Fibroblast of villous mesenchyme (primary cell): Measurements from ENCODE around the gene SLX4IP. TPM values are rescaled to one million over a fixed set of nuclear protein-coding genes. Genes with fewer than 3 reads are reported as not detected.

Source experiments
- DNase-seq: peaks from one replicate; pipeline ENCODE4 v3.0.0-alpha.2; 2010; ENCODE audit warnings: low read depth
- H3K4me3 ChIP-seq: 2 replicates; pipeline ENCODE4 v1.5.1; 2011; ENCODE audit warnings: low read depth, mild to moderate bottlenecking, low read length
- CTCF ChIP-seq: IDR thresholded peaks from 2 replicates; pipeline ENCODE4 v1.5.1; 2012; ENCODE audit warnings: low read depth, mild to moderate bottlenecking, low read length; ENCODE audit not compliant: insufficient read depth
- total RNA-seq: library from RNA; depleted of rRNA; stranded (reverse); fragments of >200 nt; gene quantifications from 2 replicates; pipeline ENCODE4 v1.2.3, GENCODE V29; 2012

The SLX4IP gene
- total RNA-seq, 1 donor: 5.6 TPM

DNA sequence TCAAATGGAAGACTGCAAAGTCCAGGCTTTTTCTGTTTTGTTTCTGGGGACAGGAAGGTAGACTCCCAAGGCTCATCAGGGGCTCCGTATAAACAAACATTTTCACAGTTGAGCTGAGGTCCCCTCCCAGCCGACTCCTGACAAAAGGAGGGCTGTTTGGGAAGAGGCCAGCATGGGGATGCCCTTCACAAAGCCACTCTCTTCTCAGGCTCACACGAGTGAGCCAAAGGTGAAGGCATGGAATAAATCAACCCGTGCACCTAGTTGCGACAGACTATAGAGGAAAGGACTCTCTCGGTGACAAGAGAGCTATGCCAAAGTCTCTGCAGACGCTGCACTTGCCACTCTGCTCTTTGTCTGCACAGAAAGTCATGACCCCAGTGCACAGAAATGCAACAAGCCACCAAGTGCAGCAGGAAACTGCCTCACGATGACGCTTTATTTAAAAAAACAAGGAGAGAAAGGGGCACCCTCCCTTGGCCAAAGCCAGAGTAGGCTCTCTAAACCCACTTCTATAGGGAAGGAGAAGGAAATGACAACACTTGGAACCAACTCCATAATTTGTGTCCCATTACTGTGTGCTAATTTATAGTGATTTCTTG, 217.7 kb downstream of the SLX4IP start:
- TF ChIP-seq CTCF: no peak
- peak; percentile 51 for DNase-seq
- H3K4me3 ChIP-seq: no peak overlapping the region

- DNase-seq: peak; percentile 93
- no peak for TF ChIP-seq CTCF
- H3K4me3 ChIP-seq: peak overlapping the region; percentile 45
These were observed 218.6 kb downstream of the SLX4IP start for GRCh38 chr20:10653599-10654249.

DNA sequence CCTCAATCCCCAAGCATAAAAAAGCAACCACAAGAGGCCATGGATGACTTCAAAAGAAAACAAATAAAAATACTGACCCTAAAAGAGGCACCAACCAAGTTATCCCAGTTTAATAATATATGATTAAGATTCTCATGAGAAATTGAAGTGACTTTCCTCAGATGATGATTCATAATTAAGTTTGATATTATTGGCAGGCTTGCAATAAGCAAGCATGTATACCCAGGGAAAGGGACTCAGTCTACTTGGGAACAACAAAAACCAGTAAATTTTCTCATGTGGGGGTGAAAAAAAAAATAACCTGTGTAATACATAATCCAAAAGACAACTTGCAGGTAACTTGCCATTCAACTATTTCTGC, 219.1 kb downstream of the SLX4IP start:
- no peak for TF ChIP-seq CTCF
- no peak overlapping the region for H3K4me3 ChIP-seq
- no peak for DNase-seq

DNA sequence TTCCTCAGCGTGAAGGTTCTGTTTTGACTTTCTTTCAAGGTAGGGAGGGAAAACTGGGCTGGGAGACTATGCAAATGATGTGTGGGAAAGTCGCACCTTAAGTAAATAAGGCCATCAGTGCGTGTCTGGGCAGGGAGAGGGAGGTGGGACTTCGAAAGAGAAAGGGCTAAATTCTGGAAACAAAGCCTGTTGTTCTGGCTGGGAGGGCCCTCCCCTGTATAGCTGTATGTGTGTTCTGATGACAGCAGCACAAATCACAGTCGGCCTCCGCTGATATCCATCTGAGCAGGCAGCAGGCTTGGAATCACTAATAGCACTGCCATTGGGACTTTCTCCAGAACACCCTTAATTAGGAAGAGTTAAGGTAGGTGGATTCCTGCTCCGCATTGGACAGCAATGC, 219.5 kb downstream of the SLX4IP start:
- no peak for DNase-seq
- no peak overlapping the region for H3K4me3 ChIP-seq
- no peak for TF ChIP-seq CTCF

GRCh38 chr20:10655720-10656669, 220.9 kb downstream of the SLX4IP start:
- H3K4me3 ChIP-seq: no peak overlapping the region
- no peak for TF ChIP-seq CTCF
- DNase-seq: no peak

DNA sequence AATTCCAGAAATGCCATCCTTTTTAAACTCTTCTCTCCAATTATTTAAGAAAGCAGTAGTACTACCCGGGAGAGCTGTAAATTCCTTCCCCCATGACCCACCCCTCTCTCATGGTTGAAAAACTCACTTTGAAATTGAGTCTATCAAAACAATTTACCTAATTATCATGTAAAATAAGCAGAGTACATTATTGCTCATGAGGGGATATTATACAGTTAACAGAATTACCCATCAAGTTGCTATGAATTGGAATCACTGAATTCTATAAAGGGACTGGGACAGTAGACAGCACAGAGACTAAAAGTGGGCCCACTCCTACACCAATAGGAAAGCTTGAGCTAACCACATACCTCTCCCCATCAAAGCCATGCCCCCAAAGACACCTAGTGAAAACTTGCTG, 222.3 kb downstream of the SLX4IP start:
- no peak overlapping the region for H3K4me3 ChIP-seq
- DNase-seq: no peak
- TF ChIP-seq CTCF: no peak
